Islet of Langerhans (tissue), 1 donor: ENCODE data around the gene CHCHD3.

Experiments used
- FAIRE-seq: peaks from one replicate; lab custom pipeline; 2011; peaks lifted over from hg19 to GRCh38; lab: Jason Lieb, UNC

Gene CHCHD3

DNA sequence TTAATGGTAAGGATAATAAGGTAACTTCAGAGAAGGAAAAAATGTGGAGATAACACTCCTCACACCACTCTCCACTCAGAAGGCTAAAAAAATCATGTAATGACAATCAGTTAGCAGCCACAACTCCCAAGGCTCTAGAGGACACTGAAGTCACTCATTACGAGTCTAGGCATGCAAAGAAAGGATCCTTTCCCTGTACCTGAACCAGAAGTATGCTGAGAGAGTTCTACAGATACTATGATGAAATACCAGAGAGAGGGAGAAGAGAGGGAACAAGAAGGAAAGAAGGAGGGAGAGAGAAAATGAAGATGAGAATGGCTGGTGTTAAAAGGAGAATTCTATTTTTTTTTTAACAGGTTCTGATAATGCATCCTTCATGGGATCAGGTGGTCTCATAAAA lies 281.4 kb downstream of the CHCHD3 start:
- FAIRE-seq = no peak

DNA sequence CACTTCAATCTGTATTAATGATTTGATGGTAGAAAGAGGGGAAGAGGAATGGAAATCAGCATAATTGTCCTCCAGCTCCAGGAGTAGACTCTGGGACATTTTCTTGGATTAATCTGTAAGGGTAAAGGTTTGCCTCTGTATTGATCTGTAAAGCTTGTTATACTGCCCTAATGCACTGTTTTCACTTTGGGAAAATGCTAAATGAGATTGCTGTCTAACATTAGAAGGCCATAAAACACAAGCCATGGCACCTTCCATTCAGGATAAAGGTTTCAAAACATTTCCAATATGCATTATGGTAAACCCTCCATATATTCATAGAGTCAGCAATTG lies 282.8 kb downstream of the CHCHD3 start:
- FAIRE-seq = no peak

DNA sequence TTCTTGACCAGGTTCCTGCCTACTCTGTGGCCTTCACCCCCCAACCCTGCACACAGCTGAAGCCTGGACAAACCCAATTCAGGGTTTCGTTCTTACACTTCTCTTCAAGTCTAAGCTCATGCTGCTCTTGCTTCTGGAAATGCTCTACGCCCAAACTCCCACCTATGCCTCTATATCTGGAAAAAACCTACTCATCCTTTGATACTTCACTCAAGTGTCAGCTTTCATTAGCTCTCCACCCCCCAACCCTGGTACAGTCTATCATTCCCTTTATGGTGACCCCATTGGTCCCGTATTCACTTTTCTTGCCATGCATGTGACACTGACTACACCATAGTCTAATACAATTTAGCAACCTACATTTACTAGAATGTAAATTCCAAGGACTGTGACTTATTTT lies 284.7 kb downstream of the CHCHD3 start:
- no peak for FAIRE-seq

DNA sequence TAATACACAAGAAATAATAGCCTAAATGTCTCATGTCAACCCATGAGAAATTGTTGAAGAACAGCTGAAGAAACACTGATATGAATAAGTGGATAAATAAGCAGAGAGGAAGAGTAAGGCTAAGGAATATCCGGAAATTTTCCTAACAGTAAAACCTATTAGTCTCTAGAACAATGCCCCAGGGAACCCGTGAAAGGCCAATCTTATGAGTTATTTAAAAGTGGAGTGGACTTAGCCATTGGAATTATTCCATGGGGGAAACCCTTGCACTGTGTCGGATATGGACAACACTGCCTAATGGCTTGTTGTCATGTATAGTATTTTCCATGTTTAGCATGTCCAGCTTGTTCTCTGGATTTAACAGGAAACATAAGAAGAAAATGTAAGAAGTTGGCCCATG lies 288.4 kb downstream of the CHCHD3 start:
- no peak for FAIRE-seq

DNA sequence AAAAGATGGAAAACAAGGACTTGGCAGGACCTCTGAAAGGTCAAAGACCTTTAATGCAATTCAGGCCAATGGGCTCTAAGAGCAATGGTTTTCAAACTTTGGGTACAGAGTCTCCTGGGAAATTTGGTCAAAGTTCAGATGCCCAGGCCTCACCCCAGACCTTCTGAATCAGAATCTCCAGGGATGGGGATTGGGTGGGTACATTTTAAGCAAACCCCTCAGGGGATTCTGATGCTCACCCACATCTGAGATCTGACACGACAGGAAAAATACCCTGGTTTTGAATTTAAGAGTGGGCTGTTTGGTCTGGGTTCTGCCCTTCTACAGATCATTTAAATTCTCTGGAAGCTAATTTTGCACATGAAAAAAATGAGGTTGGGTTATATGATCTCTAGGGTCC lies 290.9 kb downstream of the CHCHD3 start:
- FAIRE-seq = no peak

DNA sequence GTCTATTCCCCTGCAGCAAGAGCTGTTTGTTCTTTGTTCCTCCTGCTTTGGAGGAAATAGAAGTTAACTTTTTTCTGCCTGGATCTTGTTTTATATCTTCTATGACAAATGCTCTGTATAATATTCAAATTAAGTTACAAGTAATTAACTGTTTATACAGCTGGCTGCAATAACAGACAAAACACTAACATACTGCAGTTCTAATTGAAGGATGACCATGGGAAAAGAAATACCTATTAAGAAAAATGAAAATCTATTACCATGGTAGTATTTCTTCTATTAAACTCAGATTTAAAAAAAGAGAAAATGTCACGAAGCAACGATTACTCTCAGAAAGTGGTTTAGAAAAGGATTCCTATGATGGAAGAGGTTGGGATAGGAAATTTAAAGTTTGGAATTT lies 291.8 kb downstream of the CHCHD3 start:
- no peak for FAIRE-seq

DNA sequence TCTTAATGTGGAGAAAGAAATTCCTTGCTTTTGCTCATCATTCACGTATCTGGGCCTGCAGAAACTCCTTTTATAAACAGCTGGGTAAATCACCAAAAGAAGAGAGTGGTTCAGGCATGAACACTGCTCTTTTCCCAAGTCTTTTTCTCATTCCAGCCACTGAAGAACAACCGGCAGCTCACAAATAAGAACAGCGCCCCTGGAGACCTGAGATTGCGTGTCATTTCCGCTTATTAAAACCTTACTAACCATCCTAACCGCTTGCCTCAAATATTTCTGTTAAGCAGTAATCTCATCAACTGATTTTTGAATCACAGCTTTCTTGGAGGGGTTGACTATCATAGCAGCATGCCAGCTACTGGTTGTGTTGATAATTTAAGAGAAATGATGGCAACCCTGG lies 292.6 kb downstream of the CHCHD3 start:
- no peak for FAIRE-seq

DNA sequence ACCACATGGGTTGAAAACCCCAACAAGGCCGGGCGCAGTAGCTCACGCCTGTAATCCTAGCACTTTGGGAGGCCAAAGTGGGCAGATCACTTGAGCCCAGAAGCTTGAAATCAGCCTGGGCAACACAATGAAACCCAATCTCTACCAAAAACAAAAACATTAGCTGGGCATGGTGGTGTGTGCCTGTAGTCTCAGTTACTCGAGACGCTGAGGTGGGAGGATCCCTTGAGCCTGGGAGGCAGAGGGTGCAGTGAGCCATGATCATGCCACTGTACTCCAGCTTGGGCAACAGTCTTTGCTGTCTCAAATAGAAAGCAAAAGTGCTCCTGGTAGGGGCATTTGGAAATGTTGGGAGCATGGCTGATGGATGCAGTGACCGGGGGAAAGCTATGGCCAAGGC lies 296.0 kb downstream of the CHCHD3 start:
- FAIRE-seq = no peak

DNA sequence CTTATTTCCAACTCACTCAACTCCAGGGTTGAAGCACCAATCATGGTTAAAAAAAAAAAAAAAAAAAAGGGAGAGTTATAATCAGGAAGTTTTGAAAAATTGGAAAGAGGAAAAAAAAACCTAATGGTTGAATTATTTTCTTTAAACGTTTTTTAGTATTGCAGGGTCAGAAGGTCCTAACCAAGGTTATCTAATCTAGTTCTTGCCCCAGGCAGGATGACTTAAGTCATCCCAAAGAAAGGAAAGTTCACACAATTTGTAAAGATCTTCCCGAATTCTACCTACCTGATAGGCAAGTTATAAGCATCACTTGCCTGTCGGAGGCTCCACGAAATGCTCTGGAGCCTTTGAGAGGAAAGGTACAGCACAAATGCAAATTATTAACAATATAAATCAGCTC lies 297.5 kb downstream of the CHCHD3 start:
- no peak for FAIRE-seq

DNA sequence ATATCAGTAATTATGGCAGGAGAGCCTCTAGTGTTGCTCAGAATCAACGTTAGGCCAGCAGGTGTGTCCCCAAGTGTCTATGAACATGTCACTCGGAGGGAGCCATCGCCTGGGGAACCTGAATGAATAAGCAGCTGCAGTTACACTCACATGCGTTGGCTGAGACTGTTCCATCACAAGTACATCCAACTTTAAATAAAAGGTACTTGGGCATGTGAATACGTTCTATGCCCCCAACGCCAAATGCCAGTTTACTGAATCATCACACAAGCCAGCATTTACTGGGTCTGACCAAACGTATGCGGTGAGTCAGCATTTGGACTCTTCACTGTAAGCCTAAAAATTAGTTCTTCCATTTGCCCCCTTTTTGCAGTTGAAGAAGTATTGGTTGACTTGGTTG lies 298.1 kb downstream of the CHCHD3 start:
- FAIRE-seq = no peak

DNA sequence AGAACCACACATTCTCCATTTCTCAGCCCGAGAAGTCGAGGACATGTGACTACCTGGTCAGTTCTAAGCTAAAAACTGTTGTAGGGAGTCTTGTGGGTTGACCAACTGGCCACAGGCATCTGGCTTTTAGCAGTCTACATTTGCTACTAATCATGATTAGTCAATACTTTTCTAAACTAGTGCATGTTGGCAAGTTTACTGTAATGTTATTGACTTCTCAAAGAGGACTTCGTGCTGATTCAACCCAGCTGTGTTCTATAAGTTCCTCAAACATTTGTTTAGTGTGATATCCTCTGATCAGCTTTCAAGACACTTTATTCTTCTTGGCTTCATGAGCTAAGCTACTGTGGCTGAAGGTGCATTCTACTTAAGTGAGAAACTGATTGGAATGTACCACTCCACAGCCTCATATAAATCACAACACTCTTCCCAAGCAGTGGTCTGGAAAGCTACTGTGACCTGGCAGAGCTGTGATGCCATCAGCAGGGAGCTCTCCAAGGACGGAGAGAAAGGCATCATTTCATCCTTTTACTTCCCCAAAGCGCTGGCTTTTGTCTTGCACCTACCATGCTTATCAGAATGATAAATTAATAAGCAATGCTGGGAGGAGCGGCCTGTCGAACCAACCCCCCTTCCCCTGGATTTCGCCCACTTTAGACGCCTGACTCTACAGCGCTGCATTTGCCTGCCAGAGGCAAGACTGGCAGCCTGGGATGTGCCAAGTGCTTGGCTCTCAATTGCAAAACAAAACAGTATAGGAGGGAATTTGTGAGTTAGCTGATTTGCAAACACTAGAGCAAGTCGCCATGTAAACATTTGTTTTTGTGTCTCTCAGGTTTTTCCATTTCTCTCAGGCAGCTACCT lies 298.9 kb downstream of the CHCHD3 start:
- no peak for FAIRE-seq

DNA sequence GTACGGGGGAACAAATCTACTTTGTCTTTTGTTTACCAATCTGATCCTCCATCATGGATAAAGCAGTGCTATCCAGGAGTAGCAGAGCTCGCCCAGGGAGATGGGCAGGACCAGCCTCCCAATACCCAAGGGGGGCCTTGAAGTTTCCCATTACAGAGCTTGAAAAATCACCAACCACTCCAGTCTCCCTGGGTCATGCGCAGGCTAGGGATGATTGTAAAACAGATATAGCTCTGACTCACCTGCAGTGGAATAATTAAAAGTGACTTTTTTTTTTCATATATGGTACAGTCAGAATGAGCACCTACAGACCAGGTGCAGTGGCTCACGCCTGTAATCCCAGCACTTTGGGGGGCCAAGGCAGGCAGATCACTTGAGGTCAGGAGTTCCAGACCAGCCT lies 301.1 kb downstream of the CHCHD3 start:
- no peak for FAIRE-seq

DNA sequence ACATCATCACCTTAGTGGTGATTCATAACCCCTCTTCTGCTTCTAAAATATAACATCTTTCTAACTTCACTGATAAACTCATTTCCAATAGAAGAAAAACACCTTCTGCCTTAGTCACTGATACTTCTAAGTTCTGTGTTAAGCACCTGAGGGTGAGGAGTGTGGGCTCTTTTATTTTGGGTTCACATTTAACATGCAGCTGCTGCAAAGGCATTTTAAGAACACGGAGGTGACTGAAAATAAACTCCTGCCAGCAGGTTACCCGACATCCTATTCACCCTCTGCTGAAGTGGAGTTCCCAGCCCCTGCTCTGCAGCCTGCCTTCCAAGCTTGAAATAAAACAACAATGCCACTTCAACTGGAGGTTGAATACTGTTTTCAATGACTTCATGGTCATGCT lies 302.7 kb downstream of the CHCHD3 start:
- no peak for FAIRE-seq

DNA sequence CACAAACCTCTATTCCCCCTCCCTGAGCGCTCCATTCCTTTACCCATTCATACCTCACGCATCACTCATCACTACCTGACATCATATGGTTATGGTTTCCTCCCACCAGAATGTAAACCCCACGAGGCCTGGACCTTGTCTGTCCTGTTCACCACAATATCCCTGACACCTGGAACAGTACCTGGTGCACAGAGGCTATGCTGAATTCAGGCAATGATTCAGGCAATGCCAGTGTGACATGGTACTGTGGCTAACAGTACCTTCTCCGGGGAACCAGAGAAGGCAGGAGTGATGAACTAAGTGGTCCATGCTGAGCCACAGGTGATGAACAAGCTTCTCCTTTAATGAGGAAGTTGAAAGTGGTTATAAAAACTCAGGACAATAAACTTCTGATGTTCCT lies 303.1 kb downstream of the CHCHD3 start:
- FAIRE-seq = no peak

DNA sequence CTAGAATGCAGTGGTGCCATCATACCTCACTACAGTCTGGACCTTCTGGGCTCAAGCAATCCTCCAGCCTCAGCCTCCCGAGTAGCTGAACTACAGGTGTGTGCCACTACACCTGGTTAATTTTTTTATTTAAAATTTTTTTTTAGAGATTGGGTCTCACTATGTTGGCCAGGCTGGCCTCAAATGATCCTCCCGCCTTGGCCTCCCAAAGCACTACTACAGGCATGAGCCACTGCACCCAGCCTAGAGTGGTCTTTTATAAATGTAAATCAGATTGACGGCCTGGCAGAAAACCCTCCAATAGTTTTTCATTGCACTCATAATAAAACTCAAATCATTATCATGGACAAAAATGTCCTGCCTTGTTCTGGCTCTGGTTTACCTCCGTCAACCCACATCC lies 303.9 kb downstream of the CHCHD3 start:
- no peak for FAIRE-seq

DNA sequence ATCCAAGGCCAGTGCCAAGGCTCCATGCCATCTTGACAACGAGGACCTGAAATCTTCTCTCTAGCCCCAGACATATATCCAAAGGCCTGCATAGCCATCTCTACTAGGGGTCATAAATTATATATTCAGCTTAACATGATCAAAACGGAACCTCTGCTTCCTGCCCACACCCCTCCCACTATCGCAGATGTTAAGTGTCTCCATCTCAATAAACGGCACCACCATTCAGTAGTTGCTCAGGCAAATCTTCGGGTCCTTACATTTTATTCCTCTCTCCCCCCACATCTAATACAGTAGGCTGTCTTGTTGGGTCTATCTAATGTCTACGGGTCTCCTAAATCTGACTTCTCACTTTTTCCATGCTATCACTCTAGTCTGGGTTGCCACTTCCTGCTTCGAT lies 304.5 kb downstream of the CHCHD3 start:
- no peak for FAIRE-seq

DNA sequence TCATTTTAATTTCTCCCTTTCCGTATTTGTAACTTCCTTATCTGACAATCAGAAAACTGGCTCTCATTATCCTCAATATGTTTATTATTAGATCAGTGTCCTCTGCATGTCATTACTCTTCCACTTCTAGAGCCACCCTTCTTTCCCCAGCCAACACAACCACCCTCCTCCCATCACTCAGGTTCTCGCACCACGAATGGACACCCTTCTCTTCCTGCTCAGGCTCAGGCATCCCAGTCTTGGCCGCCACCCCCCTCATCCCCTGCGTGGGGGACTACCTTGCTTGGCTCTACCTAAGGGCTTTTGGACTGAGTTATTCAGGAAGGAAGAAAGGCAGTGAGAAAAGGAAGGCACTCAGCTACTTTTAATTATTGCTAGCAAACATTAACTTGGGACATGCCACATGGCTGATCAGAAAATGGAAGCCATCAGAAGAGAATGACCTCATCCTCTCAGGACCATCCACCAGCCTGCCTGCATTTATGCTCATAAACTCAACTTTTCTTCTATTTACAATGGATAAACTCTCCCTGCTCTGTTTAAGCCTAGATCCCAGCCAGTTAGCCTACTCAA lies 305.8 kb downstream of the CHCHD3 start:
- no peak for FAIRE-seq

DNA sequence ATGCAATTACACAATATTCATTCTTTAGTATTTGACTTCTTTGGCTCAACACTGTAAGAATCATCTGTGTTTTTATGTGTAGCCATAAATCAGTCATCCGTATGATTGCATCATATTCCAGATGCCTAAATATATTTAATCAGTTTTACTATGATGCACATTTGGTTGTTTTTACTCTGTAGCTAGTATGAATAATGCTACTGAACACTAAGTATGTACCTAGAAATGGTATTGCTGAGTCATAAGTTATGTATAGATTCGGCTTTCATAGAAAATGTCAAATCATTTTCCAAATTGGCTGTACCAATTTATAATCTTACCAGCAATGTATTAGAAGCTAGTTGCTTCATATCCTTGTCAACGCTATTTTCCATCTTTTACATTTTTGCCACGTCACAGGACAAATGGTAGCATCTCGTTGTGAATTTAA lies 308.3 kb downstream of the CHCHD3 start:
- FAIRE-seq = no peak

DNA sequence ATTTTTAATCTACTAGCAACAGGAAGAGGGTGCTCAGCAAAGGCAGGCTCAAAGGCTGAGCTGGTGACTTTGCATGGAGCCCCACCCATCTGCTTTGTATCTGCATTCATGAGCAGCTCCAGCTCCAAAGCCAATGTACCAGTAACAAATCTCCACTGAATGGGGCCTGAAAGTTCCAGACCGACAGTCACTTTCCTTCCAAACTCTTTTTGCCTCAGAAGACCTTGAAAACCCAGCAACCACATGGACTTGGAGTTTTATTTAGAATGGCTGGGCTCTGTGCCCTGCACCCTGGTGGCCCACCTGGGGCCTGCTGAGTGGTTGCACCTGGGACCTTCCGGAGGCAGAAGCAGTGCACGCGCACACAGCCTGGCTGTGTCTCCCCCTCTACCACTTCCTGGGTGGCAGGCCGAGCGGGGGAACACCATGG lies 310.6 kb downstream of the CHCHD3 start:
- FAIRE-seq = no peak

DNA sequence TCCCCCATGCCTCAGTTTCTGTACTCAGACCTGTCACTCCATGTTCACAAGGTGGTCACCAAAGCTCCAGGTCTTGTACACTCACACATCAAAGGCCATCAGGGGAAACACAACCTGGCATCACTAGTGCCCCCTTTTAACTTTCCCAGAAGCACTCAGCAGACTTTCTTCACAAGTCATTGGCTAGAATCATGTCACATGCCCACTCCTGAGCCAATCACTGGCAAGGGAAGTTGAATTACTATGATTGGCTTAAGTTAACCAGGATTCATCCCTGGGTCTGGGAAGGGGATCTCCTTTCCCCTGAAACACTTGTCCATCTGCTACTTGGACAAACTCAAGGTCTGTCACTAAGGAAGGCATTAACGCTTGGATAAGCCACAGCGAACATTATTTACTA lies 311.8 kb downstream of the CHCHD3 start:
- no peak for FAIRE-seq

DNA sequence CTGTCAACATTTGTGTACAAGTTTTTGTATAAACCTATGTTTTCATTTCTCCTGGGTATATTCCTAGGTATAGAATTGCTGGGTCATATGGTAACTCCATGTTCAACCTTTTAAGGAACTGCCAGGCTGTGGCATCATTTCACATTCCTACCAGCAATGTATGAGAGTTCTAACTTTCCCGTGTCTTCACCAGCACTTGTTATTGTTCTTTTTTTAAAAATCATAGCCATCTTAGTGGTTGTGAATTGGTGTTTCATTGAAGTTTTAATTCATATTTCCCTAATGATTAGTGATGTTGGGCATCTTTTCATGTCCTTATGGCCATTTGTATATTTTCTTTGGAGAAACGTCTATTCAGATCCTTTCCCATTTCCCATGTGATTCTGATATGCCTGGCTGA lies 312.6 kb downstream of the CHCHD3 start:
- no peak for FAIRE-seq

DNA sequence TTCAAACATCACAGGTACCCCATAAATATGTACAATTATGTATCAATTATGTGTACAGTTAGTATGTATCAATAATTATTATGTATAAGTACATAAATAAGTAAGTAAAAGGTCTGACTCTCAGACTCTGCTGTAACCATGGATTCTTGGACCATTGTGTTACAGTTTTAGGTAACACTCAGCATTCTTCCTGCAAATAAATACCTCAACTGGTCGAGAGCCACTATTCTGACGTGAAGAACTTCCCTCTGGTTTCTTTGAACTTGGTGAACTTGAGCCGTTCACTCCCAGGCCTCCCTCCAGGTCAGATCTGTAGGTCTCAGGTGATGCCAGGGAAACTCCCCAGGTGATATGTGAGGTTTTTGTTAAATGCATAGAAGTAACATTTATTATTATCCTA lies 313.8 kb downstream of the CHCHD3 start:
- FAIRE-seq = no peak

DNA sequence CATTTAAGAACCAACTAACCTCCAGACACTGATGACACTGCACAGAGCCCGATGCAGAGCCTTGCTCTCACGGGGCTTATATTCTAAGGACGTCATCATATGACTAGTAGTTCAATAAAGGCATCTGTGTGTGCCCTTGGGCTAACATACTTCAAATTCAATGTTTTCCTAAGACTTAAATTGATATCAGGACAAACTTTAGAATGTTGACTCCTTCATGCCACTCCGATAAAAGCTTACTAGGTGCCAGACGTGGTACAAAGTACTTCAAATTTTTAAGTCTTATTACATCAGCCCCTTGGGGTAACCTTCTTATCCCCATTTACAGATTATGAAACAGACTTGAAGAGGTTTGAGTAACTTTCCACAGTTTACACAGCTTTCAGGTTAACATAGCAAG lies 314.5 kb downstream of the CHCHD3 start:
- FAIRE-seq = no peak

DNA sequence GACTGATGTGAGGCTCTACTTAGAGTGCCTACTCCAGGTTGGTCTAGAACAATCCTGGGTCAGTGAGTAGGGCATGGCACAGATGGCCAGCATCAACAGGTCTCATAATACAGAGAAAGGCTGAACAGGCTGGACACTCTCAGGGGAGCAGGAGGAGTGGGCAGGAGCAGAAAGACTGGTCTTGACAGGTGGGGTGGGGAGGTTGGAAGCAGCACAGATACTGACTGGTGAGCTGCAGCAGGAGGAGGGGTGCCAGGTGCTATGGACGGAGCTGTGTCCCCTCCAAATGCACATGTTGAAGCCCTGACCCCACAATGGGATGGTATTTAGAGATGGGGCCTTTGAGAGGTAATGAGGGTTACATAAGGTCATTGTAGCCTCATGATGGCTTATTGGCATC lies 315.2 kb downstream of the CHCHD3 start:
- no peak for FAIRE-seq
